OCI-LY3 (cell line): ENCODE results near the gene RAP1A.

Source experiments
- CTCF ChIP-seq: fragments of 200-600, 300-600 bp; sonication (generic); IDR thresholded peaks from 2 replicates; pipeline ENCODE4 v1.5.1; 2014; ENCODE audit warnings: antibody characterized with exemption, low read length, low read depth
- EZH2phosphoT487 ChIP-seq: fragments of 200-600 bp; shearing (Covaris generic); IDR thresholded peaks from 2 replicates; pipeline ENCODE4 v1.6.1; 2018; ENCODE audit warnings: antibody characterized with exemption, mixed run types, low read depth

GRCh38 chr1:111630567-111630966 is 11.0 kb downstream of the RAP1A start:
- TF ChIP-seq EZH2phosphoT487 (no peak), CTCF (no peak)
